ENCODE results near the gene VAT1.

Gene VAT1

DNA sequence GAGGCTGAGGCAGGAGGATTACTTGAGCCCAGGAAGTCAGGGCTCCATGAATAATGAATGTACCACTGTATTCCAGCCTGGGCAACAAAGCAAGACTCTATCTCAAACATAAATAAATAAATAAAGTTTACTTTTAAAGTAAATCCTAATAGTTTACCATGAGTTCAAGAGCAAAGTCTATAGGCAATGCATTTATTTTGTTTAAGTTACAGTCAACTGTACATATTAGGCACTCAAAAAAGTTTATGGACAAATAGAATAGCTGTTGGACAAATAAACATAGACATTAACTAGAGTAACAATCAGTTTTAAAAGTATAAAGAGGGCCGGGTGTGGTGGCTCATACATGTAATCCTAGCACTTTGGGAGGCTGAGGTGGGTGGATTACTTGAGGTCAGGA, 54.3 kb downstream of the VAT1 start:
- no peak for DNase-seq
